Measurements from ENCODE around the gene FGL2. TPM values are rescaled to one million over a fixed set of nuclear protein-coding genes. Genes with fewer than 3 reads are reported as not detected.

FGL2 gene, protein sequence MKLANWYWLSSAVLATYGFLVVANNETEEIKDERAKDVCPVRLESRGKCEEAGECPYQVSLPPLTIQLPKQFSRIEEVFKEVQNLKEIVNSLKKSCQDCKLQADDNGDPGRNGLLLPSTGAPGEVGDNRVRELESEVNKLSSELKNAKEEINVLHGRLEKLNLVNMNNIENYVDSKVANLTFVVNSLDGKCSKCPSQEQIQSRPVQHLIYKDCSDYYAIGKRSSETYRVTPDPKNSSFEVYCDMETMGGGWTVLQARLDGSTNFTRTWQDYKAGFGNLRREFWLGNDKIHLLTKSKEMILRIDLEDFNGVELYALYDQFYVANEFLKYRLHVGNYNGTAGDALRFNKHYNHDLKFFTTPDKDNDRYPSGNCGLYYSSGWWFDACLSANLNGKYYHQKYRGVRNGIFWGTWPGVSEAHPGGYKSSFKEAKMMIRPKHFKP
- polyA plus RNA-seq = 10 to 100 TPM in 3 of 4 donors, 1 to 10 TPM in 1; 7.4 to 38.0 (median 18.1) TPM
- long read RNA-seq, donor 1, full-length matches to known transcripts = 63 of 63 reads
- long read RNA-seq, donor 1, partial matches to known transcripts = 0 of 63 reads
- long read RNA-seq, donor 1, other reads (novel, unspliced or antisense) = 0 of 63 reads
- long read RNA-seq, donor 2, full-length matches to known transcripts = 8 of 15 reads
- long read RNA-seq, donor 2, partial matches to known transcripts = 7 of 15 reads
- long read RNA-seq, donor 2, other reads (novel, unspliced or antisense) = 0 of 15 reads
- long read RNA-seq, donor 3, full-length matches to known transcripts = 34 of 34 reads
- long read RNA-seq, donor 3, partial matches to known transcripts = 0 of 34 reads
- long read RNA-seq, donor 3, other reads (novel, unspliced or antisense) = 0 of 34 reads
- long read RNA-seq, donor 4, full-length matches to known transcripts = 1 of 1 reads
- long read RNA-seq, donor 4, partial matches to known transcripts = 0 of 1 reads
- long read RNA-seq, donor 4, other reads (novel, unspliced or antisense) = 0 of 1 reads
- long read RNA-seq, donor 5, full-length matches to known transcripts = 18 of 18 reads
- long read RNA-seq, donor 5, partial matches to known transcripts = 0 of 18 reads
- long read RNA-seq, donor 5, other reads (novel, unspliced or antisense) = 0 of 18 reads
- long read RNA-seq, donor 6, full-length matches to known transcripts = 26 of 26 reads
- long read RNA-seq, donor 6, partial matches to known transcripts = 0 of 26 reads
- long read RNA-seq, donor 6, other reads (novel, unspliced or antisense) = 0 of 26 reads
- long read RNA-seq, donor 7, full-length matches to known transcripts = 3 of 3 reads
- long read RNA-seq, donor 7, partial matches to known transcripts = 0 of 3 reads
- long read RNA-seq, donor 7, other reads (novel, unspliced or antisense) = 0 of 3 reads
- long read RNA-seq, donor 8, full-length matches to known transcripts = 4 of 4 reads
- long read RNA-seq, donor 8, partial matches to known transcripts = 0 of 4 reads
- long read RNA-seq, donor 8, other reads (novel, unspliced or antisense) = 0 of 4 reads
- long read RNA-seq, donor 9, full-length matches to known transcripts = 5 of 5 reads
- long read RNA-seq, donor 9, partial matches to known transcripts = 0 of 5 reads
- long read RNA-seq, donor 9, other reads (novel, unspliced or antisense) = 0 of 5 reads
- long read RNA-seq, donor 10, full-length matches to known transcripts = 34 of 40 reads
- long read RNA-seq, donor 10, partial matches to known transcripts = 6 of 40 reads
- long read RNA-seq, donor 10, other reads (novel, unspliced or antisense) = 0 of 40 reads

DNA sequence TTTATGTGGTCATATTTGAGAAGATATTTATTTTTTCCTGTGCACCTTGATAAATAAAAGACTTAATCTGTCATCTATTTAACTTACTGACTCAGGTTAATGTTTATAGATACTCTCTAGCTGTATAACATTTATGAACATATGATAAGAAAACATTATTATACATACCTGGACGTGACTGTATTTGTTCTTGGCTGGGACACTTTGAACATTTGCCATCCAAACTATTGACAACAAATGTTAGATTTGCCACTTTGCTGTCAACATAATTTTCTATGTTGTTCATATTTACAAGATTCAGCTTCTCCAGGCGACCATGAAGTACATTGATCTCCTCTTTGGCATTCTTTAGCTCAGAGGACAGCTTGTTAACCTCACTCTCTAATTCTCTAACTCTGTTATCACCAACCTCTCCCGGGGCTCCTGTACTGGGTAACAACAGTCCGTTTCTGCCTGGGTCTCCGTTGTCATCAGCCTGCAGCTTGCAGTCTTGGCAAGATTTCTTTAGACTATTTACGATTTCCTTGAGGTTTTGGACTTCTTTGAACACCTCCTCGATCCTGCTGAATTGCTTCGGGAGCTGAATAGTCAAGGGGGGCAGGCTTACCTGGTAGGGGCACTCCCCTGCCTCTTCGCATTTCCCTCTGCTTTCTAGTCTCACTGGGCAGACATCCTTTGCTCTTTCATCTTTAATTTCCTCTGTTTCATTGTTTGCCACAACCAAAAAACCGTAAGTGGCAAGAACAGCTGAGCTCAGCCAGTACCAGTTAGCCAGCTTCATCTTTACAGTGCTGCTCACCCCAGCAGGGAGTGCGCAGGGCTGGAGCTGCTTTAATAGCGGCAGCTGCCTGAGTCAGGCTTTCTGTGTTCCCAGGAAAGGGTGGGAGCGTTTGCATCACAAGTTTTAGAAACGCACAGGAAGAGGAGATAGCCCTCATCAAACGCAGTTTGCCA, at the start of gene FGL2:
Gene FGL2, minus strand, starts transcription at position 807 of the 954 bp plus-strand sequence. Its CDS starts 26 bp downstream, at position 781.
- no peaks in the 10 kb centered on the region for H3K9me3 ChIP-seq (ENCODE audit: control insufficient read depth in 2 of 2, insufficient read depth in 1 of 2, low read depth in 1 of 2, low read length in 1 of 2)
- peaks cover 9 to 35% (median 11%) of the 10 kb centered on the region in 3 donors for H3K4me1 ChIP-seq (ENCODE audit: control insufficient read depth in 3 of 3, insufficient read depth in 2 of 3, low read depth in 1 of 3, low read length in 2 of 3)
- peak within 1 kb of the TSS; percentile 18 to 49 (median 43) for H3K4me3 ChIP-seq (ENCODE audit: low read depth in 1 of 3, low read length in 3 of 3)
- no peaks in the 10 kb centered on the region for H3K27me3 ChIP-seq (ENCODE audit: control insufficient read depth in 3 of 3, insufficient read depth in 3 of 3, low read length in 3 of 3)
- peak within 1 kb of the TSS; percentile 74 to 82 (median 81) for H3K27ac ChIP-seq (ENCODE audit: low read depth in 1 of 3, low read length in 2 of 3)
- no peaks in the 10 kb centered on the region for H3K36me3 ChIP-seq (ENCODE audit: control insufficient read depth in 3 of 3, insufficient read depth in 2 of 3, low read depth in 1 of 3, low read length in 3 of 3)
- WGBS, 3 donors = 3 to 9% (median 4%) methylated on average over 15 of the region's 15 CpGs
- FAIRE-seq (peak; percentile 91), DNase-seq (peak; percentile 55 to 62)

DNA sequence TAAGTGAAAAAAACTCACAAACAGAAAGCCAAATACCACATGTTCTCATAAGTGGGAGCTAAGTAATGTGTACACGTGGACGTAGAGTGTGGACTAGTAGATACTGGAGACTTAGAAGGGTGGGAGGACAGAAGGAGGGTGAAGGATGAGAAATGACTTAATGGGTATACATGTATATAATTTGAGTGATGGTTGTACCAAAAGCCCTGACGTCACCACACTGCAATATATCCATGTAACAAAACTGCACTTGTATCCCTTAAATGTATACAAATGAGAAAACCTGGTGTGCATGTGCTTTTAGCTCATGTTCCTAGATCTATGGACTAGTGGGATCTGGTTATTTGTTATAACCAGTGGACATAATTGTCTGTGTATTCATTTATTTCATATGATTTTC, 48.5 kb upstream of the FGL2 start:
- Histone ChIP-seq H3K4me1 (ENCODE audit: control insufficient read depth in 3 of 3, insufficient read depth in 2 of 3, low read depth in 1 of 3, low read length in 2 of 3) (peaks cover 0 to 4% (median 1%) of the 10 kb centered on the region in 3 donors), H3K9me3 (ENCODE audit: control insufficient read depth in 2 of 2, insufficient read depth in 1 of 2, low read depth in 1 of 2, low read length in 1 of 2) (no peaks in the 10 kb centered on the region), H3K27ac (ENCODE audit: low read depth in 1 of 3, low read length in 2 of 3) (no peak overlapping the region), H3K36me3 (ENCODE audit: control insufficient read depth in 3 of 3, insufficient read depth in 2 of 3, low read depth in 1 of 3, low read length in 3 of 3) (no peaks in the 10 kb centered on the region), H3K27me3 (ENCODE audit: control insufficient read depth in 3 of 3, insufficient read depth in 3 of 3, low read length in 3 of 3) (no peaks in the 10 kb centered on the region), H3K4me3 (ENCODE audit: low read depth in 1 of 3, low read length in 3 of 3) (no peak overlapping the region)
- no peak for DNase-seq
- FAIRE-seq = no peak
- 83 to 92% (median 83%) methylated on average over 3 of the region's 3 CpGs for WGBS, 3 donors

DNA sequence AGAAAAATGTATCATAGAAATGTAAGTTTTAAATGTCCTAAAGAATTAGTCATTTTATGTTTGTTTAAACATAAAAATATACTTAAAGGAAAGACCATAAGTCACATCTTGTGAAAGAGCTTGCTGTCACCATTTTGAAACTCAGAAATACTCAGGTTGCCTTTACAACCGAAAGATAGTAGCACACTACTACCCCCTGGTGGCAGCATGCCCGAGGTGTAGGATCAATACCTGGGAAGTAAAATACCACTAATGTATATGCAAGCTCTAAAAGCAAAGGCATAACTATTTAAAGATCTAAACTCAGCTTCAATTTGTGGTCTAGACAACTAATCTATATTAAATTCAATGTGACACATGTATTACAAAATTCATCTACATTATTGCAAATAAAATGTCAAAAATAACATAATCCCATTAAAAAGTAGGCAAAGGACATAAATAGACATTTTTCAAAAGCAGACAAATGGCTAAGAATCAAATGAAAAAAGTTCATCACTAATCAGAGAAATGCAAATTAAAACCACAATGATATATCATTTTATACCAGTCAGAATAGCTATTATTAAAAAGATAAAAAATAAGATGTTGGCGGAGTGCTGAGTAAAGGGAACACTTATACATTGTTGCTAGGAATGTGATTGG, 47.7 kb upstream of the FGL2 start:
- Histone ChIP-seq H3K9me3 (ENCODE audit: control insufficient read depth in 2 of 2, insufficient read depth in 1 of 2, low read depth in 1 of 2, low read length in 1 of 2) (no peaks in the 10 kb centered on the region), H3K4me1 (ENCODE audit: control insufficient read depth in 3 of 3, insufficient read depth in 2 of 3, low read depth in 1 of 3, low read length in 2 of 3) (peaks cover 0 to 11% (median 1%) of the 10 kb centered on the region in 3 donors), H3K27ac (ENCODE audit: low read depth in 1 of 3, low read length in 2 of 3) (no peak overlapping the region), H3K27me3 (ENCODE audit: control insufficient read depth in 3 of 3, insufficient read depth in 3 of 3, low read length in 3 of 3) (no peaks in the 10 kb centered on the region), H3K36me3 (ENCODE audit: control insufficient read depth in 3 of 3, insufficient read depth in 2 of 3, low read depth in 1 of 3, low read length in 3 of 3) (no peaks in the 10 kb centered on the region), H3K4me3 (ENCODE audit: low read depth in 1 of 3, low read length in 3 of 3) (no peak overlapping the region)
- 33 to 37% (median 33%) methylated on average over 3 of the region's 3 CpGs for WGBS, 3 donors
- FAIRE-seq (peak; percentile 89), DNase-seq (peak; percentile 85 to 87)

DNA sequence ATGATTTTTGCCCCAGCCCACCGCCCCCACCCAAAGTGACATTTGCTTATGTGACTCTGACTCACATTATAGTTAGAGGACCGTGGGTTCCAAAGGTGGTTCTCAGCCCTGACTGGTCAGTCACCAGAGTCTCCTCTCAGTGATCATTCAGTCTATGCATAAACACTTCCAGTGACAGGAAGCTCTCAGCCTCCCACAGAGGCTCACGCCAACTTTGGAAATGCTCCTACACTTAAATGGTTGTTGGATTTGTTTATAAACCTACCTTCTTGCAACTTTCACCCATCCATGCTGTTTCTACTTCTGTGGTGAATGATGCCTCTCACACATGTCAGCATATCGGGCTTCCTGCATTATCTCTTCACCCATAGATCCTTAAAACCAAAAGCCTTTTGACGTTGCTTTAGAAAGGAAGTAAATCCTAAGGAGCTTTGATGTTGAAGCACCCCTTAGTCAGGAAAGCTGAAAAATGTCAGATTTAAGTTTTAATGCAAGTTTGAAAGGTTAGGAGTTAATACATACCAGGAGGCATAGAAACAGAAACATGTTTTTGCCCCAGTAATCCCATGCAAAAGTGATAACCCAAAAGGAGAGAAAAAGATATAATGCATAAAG, 46.5 kb upstream of the FGL2 start:
- peaks cover 0 to 2% (median 0%) of the 10 kb centered on the region in 3 donors for H3K36me3 ChIP-seq (ENCODE audit: control insufficient read depth in 3 of 3, insufficient read depth in 2 of 3, low read depth in 1 of 3, low read length in 3 of 3)
- no peak overlapping the region for H3K4me3 ChIP-seq (ENCODE audit: low read depth in 1 of 3, low read length in 3 of 3)
- peak overlapping the region in 1 of 3 donors; percentile 73 for H3K27ac ChIP-seq (ENCODE audit: low read depth in 1 of 3, low read length in 2 of 3)
- WGBS, 3 donors = 62 to 64% (median 64%) methylated on average over 5 of the region's 5 CpGs
- H3K9me3 ChIP-seq (ENCODE audit: control insufficient read depth in 2 of 2, insufficient read depth in 1 of 2, low read depth in 1 of 2, low read length in 1 of 2) = no peaks in the 10 kb centered on the region
- H3K4me1 ChIP-seq (ENCODE audit: control insufficient read depth in 3 of 3, insufficient read depth in 2 of 3, low read depth in 1 of 3, low read length in 2 of 3) = peaks cover 0 to 12% (median 1%) of the 10 kb centered on the region in 3 donors
- no peaks in the 10 kb centered on the region for H3K27me3 ChIP-seq (ENCODE audit: control insufficient read depth in 3 of 3, insufficient read depth in 3 of 3, low read length in 3 of 3)
- FAIRE-seq (no peak), DNase-seq (peak; percentile 11 to 55)

DNA sequence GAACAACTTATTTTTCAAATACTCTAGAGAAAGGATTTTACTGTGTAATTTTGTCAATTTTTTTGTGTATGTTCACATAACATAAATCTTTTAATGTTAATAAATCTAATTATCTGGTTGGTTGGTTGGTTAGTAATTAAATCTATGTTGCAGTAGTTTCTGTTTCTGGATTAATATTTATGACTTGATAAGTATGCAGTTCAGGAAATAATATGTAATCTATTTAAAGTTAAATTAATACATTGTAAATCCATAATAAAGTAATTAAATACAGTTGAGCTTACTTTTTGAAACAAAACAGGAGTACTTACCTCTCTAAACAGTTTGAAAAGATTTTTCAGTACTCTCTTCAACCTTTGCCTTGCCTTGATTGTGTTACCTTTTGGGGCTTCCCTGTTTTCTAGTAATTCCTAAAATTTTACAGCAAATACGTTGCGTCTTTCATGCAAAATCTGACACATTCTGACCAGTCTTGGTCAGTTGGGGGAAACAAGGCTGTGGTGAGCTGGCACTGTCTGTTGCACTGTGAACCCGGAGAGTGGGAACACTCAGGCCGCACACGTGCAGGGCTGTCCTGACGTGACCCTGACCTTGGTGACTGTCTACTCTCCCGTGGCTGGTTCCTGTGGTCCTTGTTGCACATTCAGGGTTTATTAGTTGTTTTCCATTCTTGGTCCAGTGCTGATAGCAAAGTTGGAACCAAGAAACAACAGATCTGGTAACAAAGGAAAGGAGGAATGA, 45.6 kb upstream of the FGL2 start:
- Histone ChIP-seq H3K27me3 (ENCODE audit: control insufficient read depth in 3 of 3, insufficient read depth in 3 of 3, low read length in 3 of 3) (no peaks in the 10 kb centered on the region), H3K9me3 (ENCODE audit: control insufficient read depth in 2 of 2, insufficient read depth in 1 of 2, low read depth in 1 of 2, low read length in 1 of 2) (no peaks in the 10 kb centered on the region), H3K36me3 (ENCODE audit: control insufficient read depth in 3 of 3, insufficient read depth in 2 of 3, low read depth in 1 of 3, low read length in 3 of 3) (peaks cover 0 to 2% (median 0%) of the 10 kb centered on the region in 3 donors), H3K4me1 (ENCODE audit: control insufficient read depth in 3 of 3, insufficient read depth in 2 of 3, low read depth in 1 of 3, low read length in 2 of 3) (peaks cover 0 to 12% (median 1%) of the 10 kb centered on the region in 3 donors), H3K4me3 (ENCODE audit: low read depth in 1 of 3, low read length in 3 of 3) (no peak overlapping the region), H3K27ac (ENCODE audit: low read depth in 1 of 3, low read length in 2 of 3) (peak overlapping the region in 1 of 3 donors; percentile 78)
- 14 to 52% (median 42%) methylated on average over 7 of the region's 7 CpGs for whole genome bisulfite sequencing, 3 donors
- DNase-seq = peak; percentile 11 to 83
- peak; percentile 73 for FAIRE-seq
